Measurements from ENCODE around the gene ANKRD45.
"Not testable (repeated sequence)": the region's sequence is repeated elsewhere in the genome, so short reads cannot be mapped to it uniquely, and the experiment has no call there.

Gene ANKRD45

GRCh38 chr1:173693238-173693637 lies 23.6 kb upstream of the ANKRD45 start:
- TF ChIP-seq ZFX (IDR thresholded peaks at IDR 0.05), result no peak
- TF ChIP-seq, protein P1, sequence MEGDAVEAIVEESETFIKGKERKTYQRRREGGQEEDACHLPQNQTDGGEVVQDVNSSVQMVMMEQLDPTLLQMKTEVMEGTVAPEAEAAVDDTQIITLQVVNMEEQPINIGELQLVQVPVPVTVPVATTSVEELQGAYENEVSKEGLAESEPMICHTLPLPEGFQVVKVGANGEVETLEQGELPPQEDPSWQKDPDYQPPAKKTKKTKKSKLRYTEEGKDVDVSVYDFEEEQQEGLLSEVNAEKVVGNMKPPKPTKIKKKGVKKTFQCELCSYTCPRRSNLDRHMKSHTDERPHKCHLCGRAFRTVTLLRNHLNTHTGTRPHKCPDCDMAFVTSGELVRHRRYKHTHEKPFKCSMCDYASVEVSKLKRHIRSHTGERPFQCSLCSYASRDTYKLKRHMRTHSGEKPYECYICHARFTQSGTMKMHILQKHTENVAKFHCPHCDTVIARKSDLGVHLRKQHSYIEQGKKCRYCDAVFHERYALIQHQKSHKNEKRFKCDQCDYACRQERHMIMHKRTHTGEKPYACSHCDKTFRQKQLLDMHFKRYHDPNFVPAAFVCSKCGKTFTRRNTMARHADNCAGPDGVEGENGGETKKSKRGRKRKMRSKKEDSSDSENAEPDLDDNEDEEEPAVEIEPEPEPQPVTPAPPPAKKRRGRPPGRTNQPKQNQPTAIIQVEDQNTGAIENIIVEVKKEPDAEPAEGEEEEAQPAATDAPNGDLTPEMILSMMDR (conservative IDR thresholded peaks at IDR 0.05), result no peak
- no peak overlapping the region for H3K27ac ChIP-seq

DNA sequence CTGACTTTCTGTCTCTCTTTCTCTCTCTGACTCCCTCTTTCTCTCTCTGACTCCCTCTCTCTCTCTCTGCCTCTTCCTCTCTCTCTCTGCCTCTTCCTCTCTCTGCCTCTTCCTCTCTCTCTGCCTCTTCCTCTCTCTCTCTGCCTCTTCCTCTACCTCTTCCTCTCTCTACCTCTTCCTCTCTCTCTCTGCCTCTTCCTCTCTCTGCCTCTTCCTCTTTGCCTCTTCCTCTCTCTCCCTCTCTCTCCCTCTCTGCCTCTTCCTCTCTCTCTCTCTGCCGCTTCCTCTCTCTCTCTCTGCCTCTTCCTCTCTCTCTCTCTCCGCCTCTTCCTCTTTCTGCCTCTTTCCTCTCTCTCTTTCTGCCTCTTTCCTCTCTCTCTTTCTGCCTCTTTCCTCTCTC lies 18.6 kb upstream of the ANKRD45 start:
- H3K27ac ChIP-seq, result no peak overlapping the region
- TF ChIP-seq, protein P1 (conservative IDR thresholded peaks at IDR 0.05), result no peak
- no peak for TF ChIP-seq ZFX (IDR thresholded peaks at IDR 0.05)

GRCh38 chr1:173685121-173685520 lies 15.5 kb upstream of the ANKRD45 start:
- H3K27ac ChIP-seq, result not testable (repeated sequence)

DNA sequence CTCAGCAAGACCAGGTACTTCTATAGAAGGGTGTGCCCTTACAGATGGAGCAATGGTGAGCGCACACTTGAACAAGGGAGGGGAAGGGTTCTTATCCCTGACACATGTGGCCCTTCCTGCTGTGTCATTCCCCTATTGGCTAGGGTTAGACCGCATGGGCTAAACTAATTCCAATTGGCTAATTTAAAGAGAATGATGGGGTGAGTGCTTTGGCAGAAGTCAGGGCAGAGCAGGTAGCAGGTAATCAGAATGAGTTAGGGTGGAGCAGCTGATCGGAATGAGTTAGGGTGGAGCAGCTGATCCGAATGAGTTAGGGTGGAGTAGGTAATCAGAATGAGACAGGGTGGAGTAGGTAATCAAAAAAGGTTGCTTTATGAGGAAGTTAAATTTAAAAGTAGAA lies 14.2 kb upstream of the ANKRD45 start:
- not testable (repeated sequence) for H3K27ac ChIP-seq

DNA sequence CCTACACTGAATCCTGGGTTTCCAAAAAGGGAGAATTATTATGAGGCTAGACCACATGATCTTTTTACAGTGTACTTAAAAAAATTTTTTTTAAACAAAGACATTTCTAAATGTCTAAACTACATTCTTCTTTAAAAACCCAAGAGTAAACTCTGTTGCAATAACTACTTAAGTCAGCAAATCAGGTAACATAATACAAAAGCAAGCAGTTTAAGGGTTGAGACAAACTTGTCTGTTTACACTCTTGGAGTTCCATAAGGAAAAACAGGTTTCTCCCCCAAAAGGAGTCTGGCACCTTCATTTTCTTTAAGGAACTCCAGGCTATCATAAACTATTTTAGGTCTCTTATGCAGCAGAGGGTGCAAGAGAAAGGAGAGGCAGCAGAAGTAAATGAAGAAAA lies 12.5 kb upstream of the ANKRD45 start:
- H3K27ac ChIP-seq, result no peak overlapping the region
- TF ChIP-seq, protein P1 (conservative IDR thresholded peaks at IDR 0.05), result no peak
- no peak for TF ChIP-seq ZFX (IDR thresholded peaks at IDR 0.05)

DNA sequence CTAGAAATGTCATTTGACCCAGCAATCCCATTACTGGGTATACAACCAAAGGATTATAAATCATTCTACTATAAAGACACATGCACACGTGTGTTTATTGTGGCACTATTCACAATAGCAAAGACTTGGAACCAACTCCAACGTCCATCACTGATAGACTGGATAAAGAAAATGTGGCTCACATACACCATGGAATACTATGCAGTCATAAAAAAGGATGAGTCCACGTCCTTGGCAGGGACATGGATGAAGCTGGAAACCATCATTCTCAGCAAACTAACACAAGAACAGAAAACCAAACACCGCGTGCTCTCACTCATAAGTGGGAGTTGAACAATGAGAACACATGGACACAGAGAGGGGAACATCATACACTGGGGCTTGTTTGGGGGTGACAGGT lies 10.5 kb upstream of the ANKRD45 start:
- H3K27ac ChIP-seq, result not testable (repeated sequence)

DNA sequence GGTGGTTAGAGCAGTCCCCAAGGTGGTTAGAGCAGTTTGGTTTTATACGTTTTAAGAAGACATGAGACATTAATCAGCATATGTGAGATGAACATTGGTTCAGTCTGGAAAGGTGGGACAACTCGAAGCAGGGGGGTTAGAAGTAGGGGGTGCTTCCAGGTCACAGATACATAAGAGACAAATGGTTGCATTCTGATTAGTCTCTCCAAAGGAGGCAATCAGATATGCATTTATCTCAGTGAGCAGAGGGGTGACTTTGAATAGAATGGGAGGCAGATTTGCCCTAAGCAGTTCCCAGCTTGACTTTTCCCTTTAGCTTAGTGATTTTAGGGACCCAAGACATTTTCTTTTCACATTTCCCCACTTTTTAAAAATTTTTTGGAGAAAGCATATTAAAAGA lies 4.8 kb upstream of the ANKRD45 start:
- H3K27ac ChIP-seq, result not testable (repeated sequence)

DNA sequence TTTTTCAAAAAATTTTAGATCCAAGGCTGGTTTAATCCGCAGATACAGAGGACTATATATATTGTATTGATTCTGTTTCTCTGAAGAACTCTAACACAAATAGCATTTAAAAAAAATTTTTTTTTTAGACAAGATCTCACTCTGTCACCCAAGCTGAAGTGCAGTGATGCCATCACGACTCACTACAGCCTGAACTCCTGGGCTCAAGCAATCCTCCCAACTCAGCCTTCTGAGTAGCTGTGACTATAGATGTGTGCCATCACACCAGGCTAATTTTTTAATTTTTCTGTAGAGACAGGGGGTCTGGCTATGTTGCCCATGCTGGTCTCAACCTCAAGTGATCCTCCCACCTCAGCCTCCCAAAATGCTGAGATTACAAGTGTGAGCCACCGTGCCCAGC lies 3.0 kb downstream of the ANKRD45 start:
- TF ChIP-seq, protein P1 (conservative IDR thresholded peaks at IDR 0.05), result no peak
- no peak for TF ChIP-seq ZFX (IDR thresholded peaks at IDR 0.05)
- H3K27ac ChIP-seq, result no peak overlapping the region

GRCh38 chr1:173663159-173663558 lies 6.5 kb downstream of the ANKRD45 start:
- no peak overlapping the region for H3K27ac ChIP-seq
- TF ChIP-seq, protein P1 (conservative IDR thresholded peaks at IDR 0.05), result no peak
- TF ChIP-seq ZFX (IDR thresholded peaks at IDR 0.05), result no peak

- no peak for TF ChIP-seq ZFX (IDR thresholded peaks at IDR 0.05)
- TF ChIP-seq, protein P1 (conservative IDR thresholded peaks at IDR 0.05), result no peak
- H3K27ac ChIP-seq, result no peak overlapping the region
Measured at GRCh38 chr1:173661763-173662162, 7.9 kb downstream of the ANKRD45 start.
